Measurements from ENCODE around the gene IFT20. TPM values are rescaled to one million over a fixed set of nuclear protein-coding genes. Genes with fewer than 3 reads are reported as not detected.

Gene IFT20
- total RNA-seq, 4 donors from 2014 or later, result 3.7 to 15.9 (median 4.9) TPM

DNA sequence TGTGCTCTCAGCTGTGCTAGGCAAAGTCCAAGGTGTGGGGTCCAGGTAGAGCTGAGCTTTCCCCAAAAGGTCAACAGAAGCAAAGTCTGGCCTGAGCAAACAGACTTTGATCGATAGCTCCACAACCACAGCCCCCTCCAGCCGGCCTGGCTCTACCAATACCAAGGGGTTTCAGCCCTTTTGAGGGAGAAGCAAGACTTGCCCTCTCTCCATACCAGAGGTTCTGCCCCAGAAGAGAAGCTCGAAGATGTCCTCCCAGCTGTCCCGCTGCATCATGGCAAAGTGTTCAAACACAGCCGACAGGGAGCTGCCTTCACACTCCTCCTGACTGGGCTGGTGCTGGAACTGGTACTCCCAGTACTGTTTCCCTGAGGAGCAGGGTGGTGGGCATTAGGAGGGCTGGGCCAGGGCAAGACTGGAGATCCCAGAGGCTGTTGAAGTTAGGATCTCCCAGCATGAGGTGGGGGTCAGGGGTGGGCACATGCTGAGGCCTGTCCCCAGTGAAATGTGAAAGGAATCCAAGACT is 33.1 kb upstream of the IFT20 start:
- no peaks in the 10 kb centered on the region for H3K9me3 ChIP-seq
- no peak for TF ChIP-seq POLR2A (IDR thresholded peaks at IDR 0.05)
- TF ChIP-seq, protein P1, sequence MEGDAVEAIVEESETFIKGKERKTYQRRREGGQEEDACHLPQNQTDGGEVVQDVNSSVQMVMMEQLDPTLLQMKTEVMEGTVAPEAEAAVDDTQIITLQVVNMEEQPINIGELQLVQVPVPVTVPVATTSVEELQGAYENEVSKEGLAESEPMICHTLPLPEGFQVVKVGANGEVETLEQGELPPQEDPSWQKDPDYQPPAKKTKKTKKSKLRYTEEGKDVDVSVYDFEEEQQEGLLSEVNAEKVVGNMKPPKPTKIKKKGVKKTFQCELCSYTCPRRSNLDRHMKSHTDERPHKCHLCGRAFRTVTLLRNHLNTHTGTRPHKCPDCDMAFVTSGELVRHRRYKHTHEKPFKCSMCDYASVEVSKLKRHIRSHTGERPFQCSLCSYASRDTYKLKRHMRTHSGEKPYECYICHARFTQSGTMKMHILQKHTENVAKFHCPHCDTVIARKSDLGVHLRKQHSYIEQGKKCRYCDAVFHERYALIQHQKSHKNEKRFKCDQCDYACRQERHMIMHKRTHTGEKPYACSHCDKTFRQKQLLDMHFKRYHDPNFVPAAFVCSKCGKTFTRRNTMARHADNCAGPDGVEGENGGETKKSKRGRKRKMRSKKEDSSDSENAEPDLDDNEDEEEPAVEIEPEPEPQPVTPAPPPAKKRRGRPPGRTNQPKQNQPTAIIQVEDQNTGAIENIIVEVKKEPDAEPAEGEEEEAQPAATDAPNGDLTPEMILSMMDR (IDR thresholded peaks at IDR 0.05 in 4 of 5, conservative IDR thresholded peaks at IDR 0.05 in 1 of 5), result no peak
- intact Hi-C loops (cut with DNase I; ENCODE audit: low total_unique reads) (no loop called here), in situ Hi-C loops (cut with MboI; ENCODE audit: low sequenced_read_pairs in 4 of 4) (loop anchor here in 1 of 4 donors (25.0 kb wide), 1 partner anchor 594 kb away; the partner anchor contains the start of gene PHF12)
- H3K4me1 ChIP-seq, result peaks cover 10 to 11% of the 10 kb centered on the region in 2 donors
- no peak overlapping the region for H3K4me3 ChIP-seq
- peaks cover 0 to 14% of the 10 kb centered on the region in 2 donors for H3K36me3 ChIP-seq
- H3K27ac ChIP-seq, result no peak overlapping the region
- DNase-seq, result no peak
- H3K27me3 ChIP-seq, result no peaks in the 10 kb centered on the region
- no peak for ATAC-seq

DNA sequence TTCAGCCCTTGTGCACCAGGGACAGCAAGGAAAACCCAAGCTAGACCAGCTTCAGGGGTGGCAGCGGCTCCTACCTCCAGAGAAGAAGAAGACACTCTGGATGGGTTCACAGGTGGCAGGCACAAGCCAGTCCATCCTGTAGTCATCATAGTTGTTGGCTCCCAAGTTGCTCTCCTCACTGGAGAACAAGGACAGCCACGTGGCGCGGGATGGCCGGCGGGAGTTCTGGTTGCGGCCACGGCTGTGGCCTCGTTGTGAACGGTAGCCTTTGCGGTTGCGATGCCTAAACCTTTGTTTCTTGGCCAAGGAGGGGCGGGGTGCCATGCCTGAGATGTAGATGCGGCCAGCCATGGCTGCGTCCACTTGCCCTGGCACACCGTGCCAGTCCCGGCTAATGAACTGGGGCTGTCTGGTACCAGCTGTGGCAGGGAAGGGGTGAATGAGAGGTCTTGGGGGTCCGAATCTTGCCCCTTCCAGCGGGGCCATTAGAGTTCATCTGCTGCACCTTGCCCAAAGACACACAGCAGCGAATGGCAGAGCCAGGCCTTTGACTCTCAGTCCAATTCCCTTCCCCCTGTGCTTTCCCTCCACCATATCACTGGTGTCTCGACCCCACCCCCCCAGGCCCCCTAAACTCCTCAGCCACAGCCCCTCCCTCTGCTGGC is 32.5 kb upstream of the IFT20 start:
- ATAC-seq, result no peak
- no peaks in the 10 kb centered on the region for H3K9me3 ChIP-seq
- H3K36me3 ChIP-seq, result peaks cover 0 to 20% of the 10 kb centered on the region in 2 donors
- intact Hi-C loops (cut with DNase I; ENCODE audit: low total_unique reads), result no loop called here
- H3K27me3 ChIP-seq, result no peaks in the 10 kb centered on the region
- in situ Hi-C loops (cut with MboI; ENCODE audit: low sequenced_read_pairs in 4 of 4), result loop anchor here in 1 of 4 donors (25.0 kb wide), 1 partner anchor 595 kb away; the partner anchor contains the start of gene PHF12
- H3K4me3 ChIP-seq, result no peak overlapping the region
- no peak for DNase-seq
- TF ChIP-seq POLR2A (IDR thresholded peaks at IDR 0.05), result no peak
- TF ChIP-seq, protein P1 (IDR thresholded peaks at IDR 0.05 in 4 of 5, conservative IDR thresholded peaks at IDR 0.05 in 1 of 5), result no peak
- H3K4me1 ChIP-seq, result peaks cover 5 to 7% of the 10 kb centered on the region in 2 donors
- no peak overlapping the region for H3K27ac ChIP-seq

DNA sequence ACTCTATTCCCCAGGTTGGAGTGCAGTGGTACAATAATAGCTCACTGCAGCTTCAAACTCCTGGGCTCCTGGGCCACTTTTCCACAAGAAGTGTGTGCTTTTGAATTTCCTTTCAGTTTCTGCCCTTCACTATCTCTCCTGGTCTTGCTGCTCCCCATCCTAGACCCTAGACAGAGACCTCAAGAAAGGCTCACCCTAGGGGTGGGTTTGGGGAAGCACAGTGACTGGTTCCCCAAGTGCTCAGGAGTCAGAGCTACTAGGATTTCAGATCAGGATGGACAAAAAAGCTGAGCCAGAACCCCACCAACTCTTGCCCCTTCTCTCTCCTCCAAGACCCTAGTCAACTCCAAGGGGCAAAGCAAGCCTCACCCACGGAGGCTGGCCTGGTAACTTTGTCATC is 31.3 kb upstream of the IFT20 start:
- no peak overlapping the region for H3K27ac ChIP-seq
- DNase-seq (no peak), ATAC-seq (no peak)
- in situ Hi-C loops (cut with MboI; ENCODE audit: low sequenced_read_pairs in 4 of 4) (loop anchor here in 1 of 4 donors (25.0 kb wide), 1 partner anchor 596 kb away; the partner anchor contains the start of gene PHF12), intact Hi-C loops (cut with DNase I; ENCODE audit: low total_unique reads) (no loop called here)
- H3K36me3 ChIP-seq, result peaks cover 0 to 32% of the 10 kb centered on the region in 2 donors
- no peaks in the 10 kb centered on the region for H3K9me3 ChIP-seq
- no peak overlapping the region for H3K4me3 ChIP-seq
- H3K4me1 ChIP-seq, result no peaks in the 10 kb centered on the region
- TF ChIP-seq POLR2A (IDR thresholded peaks at IDR 0.05), result no peak
- TF ChIP-seq, protein P1 (IDR thresholded peaks at IDR 0.05 in 4 of 5, conservative IDR thresholded peaks at IDR 0.05 in 1 of 5), result no peak
- H3K27me3 ChIP-seq, result no peaks in the 10 kb centered on the region

DNA sequence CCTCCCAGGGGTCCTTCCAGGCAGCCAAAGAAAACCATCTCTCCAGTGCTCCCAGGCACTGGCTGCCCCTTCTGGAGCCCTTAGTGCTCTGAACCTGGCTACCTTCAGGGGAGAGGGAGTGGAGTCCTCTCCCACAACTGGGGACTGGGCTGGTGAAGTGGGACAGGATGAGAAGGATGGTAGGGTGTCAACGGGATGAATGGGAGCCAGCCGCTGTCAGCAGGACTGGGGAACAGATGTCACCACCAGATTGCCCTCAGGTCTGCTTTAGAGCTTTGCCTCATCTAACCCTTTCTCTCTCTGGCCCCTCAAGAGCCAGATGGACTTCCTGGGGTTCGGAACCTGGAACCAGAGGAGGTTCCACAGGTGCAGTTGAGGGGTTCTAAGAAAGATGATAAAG is 30.2 kb upstream of the IFT20 start:
- TF ChIP-seq, protein P1 (IDR thresholded peaks at IDR 0.05 in 4 of 5, conservative IDR thresholded peaks at IDR 0.05 in 1 of 5), result no peak
- TF ChIP-seq POLR2A (IDR thresholded peaks at IDR 0.05), result no peak
- Histone ChIP-seq H3K4me1 (no peaks in the 10 kb centered on the region), H3K9me3 (no peaks in the 10 kb centered on the region), H3K27ac (no peak overlapping the region), H3K4me3 (no peak overlapping the region), H3K36me3 (peaks cover 0 to 43% of the 10 kb centered on the region in 2 donors), H3K27me3 (no peaks in the 10 kb centered on the region)
- in situ Hi-C loops (cut with MboI; ENCODE audit: low sequenced_read_pairs in 4 of 4), result loop anchor here in 1 of 4 donors (25.0 kb wide), 1 partner anchor 597 kb away; the partner anchor contains the start of gene PHF12
- no peak for ATAC-seq
- no peak for DNase-seq
- intact Hi-C loops (cut with DNase I; ENCODE audit: low total_unique reads), result no loop called here

All from gastrocnemius medialis (tissue), 4 donors.